Cardiac muscle cell (in vitro differentiated cells and primary cell): Measurements from ENCODE around the gene CRISPLD2. TPM values are rescaled to one million over a fixed set of nuclear protein-coding genes. Genes with fewer than 3 reads are reported as not detected.
A peak's percentile ranks its signal among the peaks of the same experiment; 100 is the strongest.

Experiments used
- DNase-seq, 2 donors: peaks; one replicate each; pipeline versions ENCODE4 v3.0.0 to v3.0.0-alpha.2; 2010 to 2017; ENCODE audit warnings: low read depth in 1 of 2, low spot score in 1 of 2
- H3K27ac ChIP-seq: fragments of 200-600 bp; sonication (generic); 2 replicates; pipeline ENCODE4 v1.5.1; 2016
- H3K27me3 ChIP-seq: fragments of 200-600 bp; sonication (generic); 2 replicates; pipeline ENCODE4 v1.6.0; 2016; ENCODE audit warnings: control low read depth
- H3K36me3 ChIP-seq: fragments of 200-600 bp; sonication (generic); 2 replicates; pipeline ENCODE4 v1.5.1; 2016; ENCODE audit warnings: control low read depth
- H3K4me1 ChIP-seq: fragments of 200-600 bp; sonication (generic); 2 replicates; pipeline ENCODE4 v1.8.1; 2017; ENCODE audit warnings: low read depth, mild to moderate bottlenecking, mixed run types
- H3K4me3 ChIP-seq: fragments of 200-600 bp; sonication (generic); 2 replicates; pipeline ENCODE4 v1.5.1; 2016; ENCODE audit warnings: mild to moderate bottlenecking
- H3K9me3 ChIP-seq: fragments of 200-600 bp; sonication (generic); 2 replicates; pipeline ENCODE4 v1.5.1; 2017; ENCODE audit warnings: low read depth, mild to moderate bottlenecking, control low read depth
- polyA plus RNA-seq: library from polyadenylated mRNA; unstranded; fragments of >200 nt; fragmentation: Nextera tagmentation; extraction: Ambion mirVana; gene quantifications from 2 replicates; pipeline ENCODE4 v1.2.1, GENCODE V29; 2016
- total RNA-seq: library from RNA; depleted of rRNA; stranded (reverse); fragments of >200 nt; gene quantifications from 2 replicates; pipeline ENCODE4 v1.2.3, GENCODE V29; 2016
- TF ChIP-seq, protein P1 (sequence below): IDR thresholded peaks from 2 replicates; pipeline ENCODE4 v1.5.1; 2012; ENCODE audit warnings: low read depth, mild to moderate bottlenecking, low read length

The CRISPLD2 gene
- total and polyA plus RNA-seq, 2 experiments from 2014 or later = 0.91 to 1.7 TPM

DNA sequence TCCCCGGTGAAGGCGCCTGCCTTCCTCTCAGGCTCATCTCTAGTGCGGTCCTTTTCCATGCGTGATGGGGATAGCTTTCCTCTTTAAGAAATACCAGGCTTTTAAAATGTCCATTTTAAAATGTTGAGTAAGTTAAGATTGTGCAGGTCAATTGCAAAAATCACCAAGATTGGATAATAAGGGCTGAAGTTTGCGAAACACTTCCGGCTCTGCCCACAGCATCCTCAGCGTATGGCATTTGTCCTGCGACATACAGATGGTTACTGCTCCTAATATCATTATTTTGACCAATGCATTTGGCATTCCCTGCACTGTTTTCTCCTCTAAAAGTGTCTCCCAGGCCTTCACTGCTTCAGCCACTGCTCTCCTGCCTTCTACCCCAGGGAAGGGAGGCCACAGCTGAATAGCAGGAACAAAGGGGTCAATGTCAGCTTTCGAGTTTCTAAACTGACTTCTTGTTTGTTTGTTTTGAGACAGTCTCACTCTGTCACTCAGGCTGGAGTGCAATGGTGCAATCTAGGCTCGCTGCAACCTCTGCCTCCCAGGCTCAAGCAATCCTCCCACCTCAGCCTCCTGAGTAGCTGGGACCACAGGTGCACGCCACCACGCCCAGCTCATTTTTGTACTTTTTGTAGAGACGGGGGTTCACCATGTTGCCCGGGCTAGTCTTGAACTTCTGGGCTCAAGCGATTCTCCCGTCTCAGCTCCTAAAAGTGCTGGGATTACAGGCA, 91.9 kb downstream of the CRISPLD2 start:
- H3K27ac ChIP-seq = no peak overlapping the region
- no peak overlapping the region for H3K4me3 ChIP-seq
- H3K9me3 ChIP-seq = no peaks in the 10 kb centered on the region
- H3K27me3 ChIP-seq = no peaks in the 10 kb centered on the region
- peak in 1 of 2 donors; percentile 72 for DNase-seq
- TF ChIP-seq, protein P1, sequence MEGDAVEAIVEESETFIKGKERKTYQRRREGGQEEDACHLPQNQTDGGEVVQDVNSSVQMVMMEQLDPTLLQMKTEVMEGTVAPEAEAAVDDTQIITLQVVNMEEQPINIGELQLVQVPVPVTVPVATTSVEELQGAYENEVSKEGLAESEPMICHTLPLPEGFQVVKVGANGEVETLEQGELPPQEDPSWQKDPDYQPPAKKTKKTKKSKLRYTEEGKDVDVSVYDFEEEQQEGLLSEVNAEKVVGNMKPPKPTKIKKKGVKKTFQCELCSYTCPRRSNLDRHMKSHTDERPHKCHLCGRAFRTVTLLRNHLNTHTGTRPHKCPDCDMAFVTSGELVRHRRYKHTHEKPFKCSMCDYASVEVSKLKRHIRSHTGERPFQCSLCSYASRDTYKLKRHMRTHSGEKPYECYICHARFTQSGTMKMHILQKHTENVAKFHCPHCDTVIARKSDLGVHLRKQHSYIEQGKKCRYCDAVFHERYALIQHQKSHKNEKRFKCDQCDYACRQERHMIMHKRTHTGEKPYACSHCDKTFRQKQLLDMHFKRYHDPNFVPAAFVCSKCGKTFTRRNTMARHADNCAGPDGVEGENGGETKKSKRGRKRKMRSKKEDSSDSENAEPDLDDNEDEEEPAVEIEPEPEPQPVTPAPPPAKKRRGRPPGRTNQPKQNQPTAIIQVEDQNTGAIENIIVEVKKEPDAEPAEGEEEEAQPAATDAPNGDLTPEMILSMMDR = no peak
- H3K36me3 ChIP-seq = no peaks in the 10 kb centered on the region
- no peaks in the 10 kb centered on the region for H3K4me1 ChIP-seq

DNA sequence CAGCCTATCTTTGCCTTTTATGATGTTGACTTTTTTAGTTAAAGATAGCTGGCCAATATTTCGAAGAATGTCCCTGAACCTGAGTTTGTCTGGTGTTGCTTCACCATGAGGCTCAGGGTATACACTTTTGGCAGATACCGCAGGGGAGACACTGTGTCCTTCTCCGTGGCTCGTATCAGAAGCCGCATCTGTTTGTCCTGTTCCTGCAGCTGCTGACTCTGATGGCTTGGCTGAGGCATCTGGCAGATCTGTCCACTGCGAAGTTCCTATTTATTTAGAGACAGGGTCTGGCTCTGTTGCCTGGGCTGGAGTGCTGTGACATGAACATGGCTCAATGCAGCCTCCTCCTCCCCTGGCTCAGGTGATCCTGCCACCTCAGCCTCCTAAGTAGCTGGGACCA, 93.5 kb downstream of the CRISPLD2 start:
- no peak overlapping the region for H3K4me3 ChIP-seq
- no peak for DNase-seq
- no peaks in the 10 kb centered on the region for H3K9me3 ChIP-seq
- H3K36me3 ChIP-seq = no peaks in the 10 kb centered on the region
- TF ChIP-seq, protein P1 = no peak
- H3K4me1 ChIP-seq = no peaks in the 10 kb centered on the region
- no peak overlapping the region for H3K27ac ChIP-seq
- peaks cover 5% of the 10 kb centered on the region for H3K27me3 ChIP-seq

DNA sequence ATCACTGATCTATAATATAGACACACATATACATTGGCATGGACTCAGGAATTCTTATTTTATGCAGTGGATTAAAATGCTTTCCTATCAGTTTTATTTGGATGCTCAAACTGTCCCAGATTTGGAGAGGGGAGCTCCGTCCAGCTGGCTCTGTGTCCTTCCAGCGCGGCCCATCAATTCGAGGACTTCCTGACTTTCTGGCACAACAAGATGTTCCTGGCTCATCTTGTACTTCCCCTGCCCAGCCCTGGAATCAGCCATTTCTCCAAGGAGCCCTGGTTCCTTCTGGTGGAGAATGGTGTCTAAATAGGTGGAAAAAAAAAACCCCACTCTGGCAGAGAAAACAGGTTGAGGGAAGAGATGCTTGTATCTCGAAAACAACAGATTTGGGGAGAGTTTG, 94.5 kb downstream of the CRISPLD2 start:
- TF ChIP-seq, protein P1 = no peak
- H3K9me3 ChIP-seq = no peaks in the 10 kb centered on the region
- DNase-seq = no peak
- no peak overlapping the region for H3K4me3 ChIP-seq
- no peaks in the 10 kb centered on the region for H3K4me1 ChIP-seq
- H3K36me3 ChIP-seq = no peaks in the 10 kb centered on the region
- no peak overlapping the region for H3K27ac ChIP-seq
- H3K27me3 ChIP-seq = peaks cover 5% of the 10 kb centered on the region

DNA sequence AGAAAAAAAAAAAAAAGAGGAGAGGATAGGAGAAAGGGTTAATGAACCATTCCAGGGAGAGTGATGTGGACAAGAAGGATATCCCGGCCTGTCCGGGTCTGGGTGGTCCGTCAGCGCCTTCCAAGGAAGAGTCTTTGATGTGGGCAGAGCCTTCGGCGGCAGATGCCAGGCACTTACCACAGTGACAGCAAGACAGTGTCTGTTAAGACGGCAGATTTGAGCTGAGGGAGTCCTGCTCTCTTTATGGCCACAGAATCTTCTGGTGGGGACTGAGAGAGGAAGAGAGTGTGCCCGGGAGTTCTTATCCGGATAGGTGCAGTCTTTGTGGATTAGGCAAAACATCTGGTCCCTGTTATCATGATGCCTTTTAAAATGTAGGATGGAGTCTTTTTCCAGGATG, 96.4 kb downstream of the CRISPLD2 start:
- peaks cover 5% of the 10 kb centered on the region for H3K27me3 ChIP-seq
- H3K36me3 ChIP-seq = no peaks in the 10 kb centered on the region
- no peak overlapping the region for H3K4me3 ChIP-seq
- H3K4me1 ChIP-seq = no peaks in the 10 kb centered on the region
- H3K27ac ChIP-seq = no peak overlapping the region
- no peaks in the 10 kb centered on the region for H3K9me3 ChIP-seq
- TF ChIP-seq, protein P1 = no peak
- no peak for DNase-seq

DNA sequence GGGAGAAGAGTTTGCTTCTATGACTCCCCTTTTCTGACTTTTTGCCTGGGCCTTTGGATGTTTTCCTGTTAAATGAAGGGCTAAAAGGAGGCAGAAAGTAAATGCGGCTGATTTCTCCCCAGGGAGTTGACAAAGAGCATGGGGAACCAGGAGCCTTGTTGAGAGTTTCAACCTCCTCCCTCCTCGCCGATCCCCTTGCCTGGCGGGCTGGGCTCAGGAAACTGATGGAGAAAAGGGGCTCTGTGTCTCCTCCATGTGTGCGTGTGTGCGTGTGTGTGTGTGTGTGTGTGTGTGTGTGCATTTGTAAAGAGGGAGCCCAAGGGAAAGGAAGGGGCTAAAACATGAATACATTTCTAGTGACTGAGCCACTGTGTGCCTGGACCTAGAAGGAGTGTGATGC, 97.1 kb downstream of the CRISPLD2 start:
- Histone ChIP-seq H3K27ac (no peak overlapping the region), H3K9me3 (no peaks in the 10 kb centered on the region), H3K27me3 (peaks cover 5% of the 10 kb centered on the region), H3K36me3 (no peaks in the 10 kb centered on the region), H3K4me1 (no peaks in the 10 kb centered on the region), H3K4me3 (no peak overlapping the region)
- DNase-seq = no peak
- TF ChIP-seq, protein P1 = no peak
